Thyroid gland (tissue), 4 donors: Measurements from ENCODE around the gene TRIM39. TPM values are rescaled to one million over a fixed set of nuclear protein-coding genes. Genes with fewer than 3 reads are reported as not detected.

ENCODE experiments used
- DNase-seq, 2 donors: peaks; one replicate each; pipeline ENCODE4 v3.0.0-alpha.2; 2019
- H3K27ac ChIP-seq, 3 donors: fragments of 200-600 bp; sonication (generic); 1 replicate in 2 of 3; 2 replicates in 1 of 3; pipeline ENCODE4 v1.5.1; 2016 to 2019; ENCODE audit warnings: mild to moderate bottlenecking in 1 of 3, moderate library complexity in 1 of 3
- H3K27me3 ChIP-seq: fragments of 200-600 bp; sonication (generic); one replicate; pipeline ENCODE4 v1.5.1; 2019
- H3K36me3 ChIP-seq, 2 donors: fragments of 200-600 bp; sonication (generic); one replicate each; pipeline ENCODE4 v1.5.1; 2016 to 2019
- H3K4me1 ChIP-seq, 2 donors: fragments of 200-600 bp; sonication (generic); one replicate each; pipeline ENCODE4 v1.5.1; 2017 to 2019
- H3K4me3 ChIP-seq, 3 donors: fragments of 200-600 bp; sonication (generic); replicated peaks in 1 of 3; 1 replicate in 2 of 3; 2 replicates in 1 of 3; pipeline ENCODE4 v1.5.1; 2016; ENCODE audit warnings: mild to moderate bottlenecking in 1 of 3
- H3K9me3 ChIP-seq: fragments of 200-600 bp; sonication (generic); one replicate; pipeline ENCODE4 v1.5.1; 2017
- POLR2A ChIP-seq, 2 donors: fragments of 450-650 bp; IDR thresholded peaks; one replicate each; pipeline ENCODE4 v1.6.1; 2017; ENCODE audit warnings: antibody characterized with exemption in 2 of 2, mild to moderate bottlenecking in 2 of 2, moderate library complexity in 1 of 2
- WGBS, 2 donors: methylation state at CpG; one replicate each; pipeline ENCODE4 v1.1.5; 2017; 5-methylcytosine and 5-hydroxymethylcytosine counted together
- intact Hi-C: fragments of 100-400 bp; cut with DNase I; formaldehyde crosslinking; loops from one replicate; pipeline ENCODE4 v1.15.1; 2023
- small RNA-seq: library from RNA; depleted of rRNA; stranded (forward); fragments of <200 nt; gene quantifications from one replicate; pipeline ENCODE3, GENCODE V24; 2016
- total RNA-seq, 4 donors: library from RNA; depleted of rRNA; stranded (reverse); fragments of >200 nt; gene quantifications; one replicate each; pipeline ENCODE4 v1.2.3, GENCODE V29; 2016
- TF ChIP-seq, protein P1 (sequence below), 6 experiments: fragments of 200-600 bp in 3 of 6; fragments of 450-650 bp in 3 of 6; sonication (generic) in 3 of 6; IDR thresholded peaks; one replicate each; pipeline ENCODE4 v1.5.1; 2016 to 2019; ENCODE audit warnings: antibody characterized with exemption in 6 of 6, mild to moderate bottlenecking in 2 of 6, inconsistent platforms in 1 of 6, moderate library complexity in 1 of 6

The TRIM39 gene
- total RNA-seq, 4 donors from 2014 or later, result 23.5 to 28.5 (median 25.8) TPM

GRCh38 chr6:30378290-30378937 is 51.7 kb downstream of the TRIM39 start:
- intact Hi-C loops, result no loop called here
- no peak overlapping the region for H3K27ac ChIP-seq
- no peaks in the 10 kb centered on the region for H3K9me3 ChIP-seq
- no peaks in the 10 kb centered on the region for H3K4me1 ChIP-seq
- WGBS, 2 donors, result 0% methylated on average over 1 of the region's 1 CpG
- H3K36me3 ChIP-seq, result no peaks in the 10 kb centered on the region
- no peak for DNase-seq
- no peak overlapping the region for H3K4me3 ChIP-seq
- H3K27me3 ChIP-seq, result no peaks in the 10 kb centered on the region
- TF ChIP-seq, protein P1, sequence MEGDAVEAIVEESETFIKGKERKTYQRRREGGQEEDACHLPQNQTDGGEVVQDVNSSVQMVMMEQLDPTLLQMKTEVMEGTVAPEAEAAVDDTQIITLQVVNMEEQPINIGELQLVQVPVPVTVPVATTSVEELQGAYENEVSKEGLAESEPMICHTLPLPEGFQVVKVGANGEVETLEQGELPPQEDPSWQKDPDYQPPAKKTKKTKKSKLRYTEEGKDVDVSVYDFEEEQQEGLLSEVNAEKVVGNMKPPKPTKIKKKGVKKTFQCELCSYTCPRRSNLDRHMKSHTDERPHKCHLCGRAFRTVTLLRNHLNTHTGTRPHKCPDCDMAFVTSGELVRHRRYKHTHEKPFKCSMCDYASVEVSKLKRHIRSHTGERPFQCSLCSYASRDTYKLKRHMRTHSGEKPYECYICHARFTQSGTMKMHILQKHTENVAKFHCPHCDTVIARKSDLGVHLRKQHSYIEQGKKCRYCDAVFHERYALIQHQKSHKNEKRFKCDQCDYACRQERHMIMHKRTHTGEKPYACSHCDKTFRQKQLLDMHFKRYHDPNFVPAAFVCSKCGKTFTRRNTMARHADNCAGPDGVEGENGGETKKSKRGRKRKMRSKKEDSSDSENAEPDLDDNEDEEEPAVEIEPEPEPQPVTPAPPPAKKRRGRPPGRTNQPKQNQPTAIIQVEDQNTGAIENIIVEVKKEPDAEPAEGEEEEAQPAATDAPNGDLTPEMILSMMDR (IDR thresholded peaks at IDR 0.05), result no peak
- TF ChIP-seq POLR2A (IDR thresholded peaks at IDR 0.05), result no peak

DNA sequence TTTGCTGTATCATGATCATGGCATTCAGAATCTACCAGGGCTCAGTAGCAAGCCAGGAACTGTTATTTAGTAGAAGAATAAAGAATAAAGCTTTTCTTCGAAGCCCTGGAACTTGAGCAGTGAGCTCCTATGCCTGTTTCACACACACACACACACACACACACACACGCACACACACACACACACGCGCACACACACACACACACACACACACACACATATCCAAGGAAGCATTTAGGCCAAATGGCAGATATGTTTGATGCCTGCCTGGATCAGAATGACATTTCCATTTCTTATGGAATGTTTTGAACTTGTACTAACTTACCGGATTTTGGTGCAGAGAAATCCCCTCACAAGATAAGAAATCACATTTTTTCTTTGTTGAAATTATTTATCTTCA is 53.7 kb downstream of the TRIM39 start:
- Histone ChIP-seq H3K27ac (no peak overlapping the region), H3K9me3 (no peaks in the 10 kb centered on the region), H3K27me3 (no peaks in the 10 kb centered on the region), H3K4me1 (no peaks in the 10 kb centered on the region), H3K4me3 (no peak overlapping the region), H3K36me3 (no peaks in the 10 kb centered on the region)
- TF ChIP-seq, protein P1 (IDR thresholded peaks at IDR 0.05), result no peak
- no peak for TF ChIP-seq POLR2A (IDR thresholded peaks at IDR 0.05)
- intact Hi-C loops, result no loop called here
- DNase-seq, result no peak
- WGBS, 2 donors, result 27 to 46% methylated on average over 5 of the region's 5 CpGs

DNA sequence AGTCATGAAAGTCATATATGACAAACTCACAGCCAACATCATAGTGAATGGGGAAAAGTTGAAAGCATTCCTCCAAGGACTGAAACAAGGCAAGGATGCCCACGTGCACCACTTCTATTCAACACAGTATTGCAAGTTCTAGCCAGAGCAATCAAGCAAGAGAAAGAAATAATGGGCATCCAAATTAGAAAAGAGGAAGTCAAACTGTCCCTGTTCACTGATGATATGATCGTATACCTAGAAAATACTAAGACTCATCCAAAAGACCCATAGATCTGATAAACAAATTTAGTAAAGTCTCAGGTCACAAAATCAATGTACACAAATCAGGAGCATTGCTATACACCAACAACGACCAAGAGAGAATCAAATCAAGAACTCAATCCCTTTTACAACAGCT is 59.4 kb downstream of the TRIM39 start:
- no peaks in the 10 kb centered on the region for H3K9me3 ChIP-seq
- intact Hi-C loops, result no loop called here
- no peak for DNase-seq
- no peaks in the 10 kb centered on the region for H3K36me3 ChIP-seq
- H3K27ac ChIP-seq, result no peak overlapping the region
- TF ChIP-seq, protein P1 (IDR thresholded peaks at IDR 0.05), result no peak
- no peak for TF ChIP-seq POLR2A (IDR thresholded peaks at IDR 0.05)
- H3K27me3 ChIP-seq, result no peaks in the 10 kb centered on the region
- WGBS, 2 donors, result 48 to 50% methylated on average over 3 of the region's 3 CpGs
- no peak overlapping the region for H3K4me3 ChIP-seq
- no peaks in the 10 kb centered on the region for H3K4me1 ChIP-seq

GRCh38 chr6:30391240-30391639 is 64.5 kb downstream of the TRIM39 start:
- Histone ChIP-seq H3K4me3 (no peak overlapping the region), H3K9me3 (no peaks in the 10 kb centered on the region), H3K36me3 (no peaks in the 10 kb centered on the region), H3K27ac (no peak overlapping the region), H3K4me1 (no peaks in the 10 kb centered on the region), H3K27me3 (no peaks in the 10 kb centered on the region)
- intact Hi-C loops, result loop anchor here (10.0 kb wide), 1 partner anchor 176 kb away; the partner anchor contains the start of gene TRIM26
- no peak for TF ChIP-seq POLR2A (IDR thresholded peaks at IDR 0.05)
- TF ChIP-seq, protein P1 (IDR thresholded peaks at IDR 0.05), result no peak
- DNase-seq, result no peak
- 62 to 71% methylated on average over 3 of the region's 3 CpGs for WGBS, 2 donors

Small RNA genes lying within 50 kb of the gene (small RNA-seq; reads per million reads assigned to genes)
- not detected for gene HLA-N

Other genes starting within 250 kb of the TRIM39 start
- not detected for gene TRIM31, start 213.8 kb upstream of the TRIM39 start, total RNA-seq
- not detected for gene TRIM40, start 190.8 kb upstream of the TRIM39 start, total RNA-seq
- not detected for gene TRIM10, start 165.7 kb upstream of the TRIM39 start, total RNA-seq
- gene TRIM15, start 163.4 kb upstream of the TRIM39 start, total RNA-seq, result not detected
- 10 to 100 TPM; 52.9 to 72.2 (median 62.4) TPM for gene TRIM26, start 113.5 kb upstream of the TRIM39 start, total RNA-seq
- 10 to 100 TPM; 27.2 to 88.7 (median 60.8) TPM for gene RPP21, start 18.2 kb downstream of the TRIM39 start, total RNA-seq
- 100 to 1,000 TPM; 382 to 717 (median 457) TPM for gene HLA-E, start 162.6 kb downstream of the TRIM39 start, total RNA-seq
- gene GNL1, start 229.6 kb downstream of the TRIM39 start, total RNA-seq, result 10 to 100 TPM; 33.9 to 77.7 (median 37.7) TPM
- 10 to 100 TPM in 2 of 4 donors, 1 to 10 TPM in 2; 7.4 to 18.0 (median 12.2) TPM for gene PRR3, start 230.4 kb downstream of the TRIM39 start, total RNA-seq
- gene ABCF1, start 244.5 kb downstream of the TRIM39 start, total RNA-seq, result 10 to 100 TPM; 41.4 to 47.1 (median 43.5) TPM